NCI-H1436 (cell line): ENCODE measurements around the gene PPP1R9B.
A peak's percentile ranks its signal among the peaks of the same experiment; 100 is the strongest.

Experiments
- DNase-seq: peaks from one replicate; lab custom pipeline; 2025; lab: John Stamatoyannopoulos, UW

The PPP1R9B gene

DNA sequence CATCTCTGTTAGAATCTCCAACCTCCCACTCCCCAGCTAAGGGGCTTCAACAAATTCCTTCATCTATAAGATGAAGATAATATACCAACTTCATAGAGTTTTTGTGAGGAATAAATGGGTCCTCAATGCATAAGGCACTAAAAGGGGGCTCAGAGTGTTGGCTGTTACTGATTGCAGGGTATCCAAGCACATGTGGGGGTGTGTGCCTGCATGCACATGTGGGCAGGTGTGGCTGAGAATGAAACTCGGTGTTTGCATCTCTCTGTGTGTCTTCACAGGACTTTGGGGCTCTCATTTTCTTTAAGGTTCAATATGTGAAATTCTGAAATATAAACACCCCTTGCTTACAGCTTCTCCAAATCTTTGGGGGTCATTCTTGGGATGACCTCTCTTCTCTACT lies 4.1 kb upstream of the PPP1R9B start:
- DNase-seq = no peak

DNA sequence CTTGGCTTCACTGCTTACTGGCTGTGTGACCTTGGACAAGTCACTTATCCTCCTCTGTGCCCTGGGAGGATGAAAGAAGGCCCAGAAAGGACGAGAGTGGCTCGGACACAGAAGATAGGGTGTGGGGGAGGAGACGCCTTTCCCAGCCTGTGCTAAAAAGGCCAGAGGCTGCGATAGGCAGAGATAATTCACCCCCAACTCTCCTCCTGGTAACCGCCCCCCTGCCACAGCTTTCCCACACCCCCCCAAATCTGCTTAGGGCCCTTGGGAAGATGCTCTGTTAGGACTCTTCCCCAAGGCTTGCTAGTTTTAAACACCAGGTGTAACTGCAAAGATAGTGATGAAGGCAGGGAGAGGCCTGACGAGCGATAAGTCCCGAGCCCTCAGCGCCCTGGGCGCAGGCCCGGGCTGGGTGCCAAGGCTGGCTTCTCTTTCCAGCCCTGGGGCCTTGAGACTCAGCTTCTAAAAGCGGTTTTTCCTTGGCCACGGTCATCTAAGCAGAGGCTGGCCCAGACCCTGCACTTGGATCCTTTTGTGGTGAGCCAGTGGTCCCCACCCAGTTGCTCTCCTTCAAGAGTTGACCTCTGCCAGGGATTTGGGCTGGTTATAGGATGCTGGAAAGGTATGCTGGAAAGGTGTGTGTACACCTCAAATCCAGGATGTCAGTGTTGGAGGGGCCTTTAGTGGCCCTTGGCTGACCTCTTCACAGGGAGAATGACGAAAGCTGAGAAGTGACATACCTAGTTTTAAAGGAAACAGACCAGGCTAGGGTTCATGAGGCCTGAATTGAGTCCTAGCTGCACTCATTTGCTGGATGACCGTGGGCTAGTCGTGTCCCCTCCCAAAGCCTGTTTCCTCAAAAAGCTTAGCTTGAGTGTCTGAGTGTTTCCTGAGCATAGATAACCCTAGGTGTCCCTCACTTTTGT lies 3.4 kb upstream of the PPP1R9B start:
- DNase-seq = no peak

DNA sequence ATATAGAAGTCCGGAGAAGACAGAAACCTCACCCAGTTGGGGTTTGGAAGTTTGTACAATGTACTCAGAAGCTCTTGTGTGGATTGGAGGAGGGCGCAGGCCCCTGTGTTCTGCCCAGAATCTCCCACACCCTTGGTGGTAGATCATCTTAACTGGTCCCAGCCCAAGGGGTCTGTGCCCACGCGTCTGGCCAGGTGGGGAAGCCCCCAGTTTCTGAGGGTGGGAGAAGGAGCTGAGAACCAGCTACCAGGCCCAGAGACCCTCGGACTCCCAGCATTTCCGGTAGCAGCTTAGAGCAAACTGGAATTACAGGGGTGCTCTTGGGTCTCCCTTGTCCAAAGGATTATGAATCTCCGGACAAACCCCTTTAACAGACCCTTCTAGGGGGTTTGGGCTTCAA lies 2.3 kb upstream of the PPP1R9B start:
- DNase-seq = no peak

DNA sequence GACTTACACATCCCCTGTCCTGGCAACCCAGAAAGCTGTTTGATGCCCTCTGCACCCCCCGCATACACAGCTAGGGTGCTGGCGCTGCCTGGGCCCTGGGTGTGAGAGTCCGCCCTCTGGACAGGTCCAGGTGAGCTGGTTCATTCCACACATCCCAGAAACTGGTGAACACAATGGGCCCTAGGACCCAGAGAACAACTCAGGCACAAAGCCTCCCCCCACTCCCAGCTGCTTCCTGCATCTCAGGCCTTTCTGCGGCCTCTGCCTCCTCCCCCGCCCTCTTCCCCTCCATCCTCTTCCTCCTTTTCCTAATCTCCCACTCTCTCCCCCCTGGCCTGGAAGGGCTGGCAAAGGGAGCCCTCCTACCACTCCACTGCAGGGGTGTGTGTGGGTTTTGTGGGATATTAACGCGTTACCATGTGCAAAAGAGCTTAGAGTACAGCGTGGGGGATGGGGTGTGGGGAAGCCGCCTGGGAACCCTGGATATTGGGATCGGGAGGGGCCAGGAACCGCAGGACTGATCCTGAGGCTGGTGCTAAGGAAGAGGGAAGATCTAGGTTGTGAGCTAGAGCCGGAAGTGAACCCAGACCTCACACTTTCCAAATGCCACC lies 1.6 kb upstream of the PPP1R9B start:
- DNase-seq = peak; percentile 69

DNA sequence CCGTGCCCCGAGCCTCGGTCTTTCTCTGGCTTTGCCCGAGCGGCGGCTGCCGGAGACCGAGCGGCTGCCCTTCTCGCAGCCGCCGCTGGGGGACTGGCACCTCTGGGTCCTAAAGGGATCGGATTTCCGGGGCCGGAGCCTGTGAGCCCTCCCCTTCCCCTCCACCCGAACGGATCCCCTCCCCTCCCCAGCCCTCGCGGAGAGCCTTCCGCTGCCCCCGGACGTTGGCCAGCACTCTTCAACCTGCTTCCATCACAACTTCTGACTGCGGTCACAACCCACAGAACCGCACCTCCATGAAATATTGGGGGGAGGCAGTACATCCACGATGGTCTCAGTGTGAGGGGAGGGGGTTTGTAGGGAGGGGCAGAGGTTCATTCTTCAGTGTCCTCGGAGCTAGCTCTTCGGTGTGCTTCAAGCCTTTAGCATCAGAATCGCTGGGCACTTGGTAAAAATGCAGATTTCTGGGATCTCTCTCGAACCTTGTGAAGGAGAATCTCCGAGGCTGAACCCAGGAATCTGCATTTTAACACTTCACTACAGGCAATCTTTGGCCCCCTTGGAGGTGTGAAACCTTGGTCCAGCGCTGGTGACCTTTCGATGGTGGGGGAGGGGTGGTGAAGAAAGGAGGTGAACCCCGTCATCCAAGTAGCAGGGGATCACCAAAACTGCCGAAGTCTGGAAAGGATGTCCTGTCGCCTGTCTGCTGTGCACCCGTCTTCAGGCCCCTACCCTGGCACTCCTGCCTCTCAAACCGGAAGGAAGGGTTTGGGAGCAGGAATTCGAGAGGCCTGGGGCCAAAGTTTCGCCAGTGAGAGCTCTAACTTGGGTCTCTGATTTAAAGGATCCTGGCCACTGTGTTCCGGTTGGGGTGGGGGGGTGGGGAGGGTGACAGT lies 812 bp upstream of the PPP1R9B start:
- DNase-seq = peak; percentile 90

DNA sequence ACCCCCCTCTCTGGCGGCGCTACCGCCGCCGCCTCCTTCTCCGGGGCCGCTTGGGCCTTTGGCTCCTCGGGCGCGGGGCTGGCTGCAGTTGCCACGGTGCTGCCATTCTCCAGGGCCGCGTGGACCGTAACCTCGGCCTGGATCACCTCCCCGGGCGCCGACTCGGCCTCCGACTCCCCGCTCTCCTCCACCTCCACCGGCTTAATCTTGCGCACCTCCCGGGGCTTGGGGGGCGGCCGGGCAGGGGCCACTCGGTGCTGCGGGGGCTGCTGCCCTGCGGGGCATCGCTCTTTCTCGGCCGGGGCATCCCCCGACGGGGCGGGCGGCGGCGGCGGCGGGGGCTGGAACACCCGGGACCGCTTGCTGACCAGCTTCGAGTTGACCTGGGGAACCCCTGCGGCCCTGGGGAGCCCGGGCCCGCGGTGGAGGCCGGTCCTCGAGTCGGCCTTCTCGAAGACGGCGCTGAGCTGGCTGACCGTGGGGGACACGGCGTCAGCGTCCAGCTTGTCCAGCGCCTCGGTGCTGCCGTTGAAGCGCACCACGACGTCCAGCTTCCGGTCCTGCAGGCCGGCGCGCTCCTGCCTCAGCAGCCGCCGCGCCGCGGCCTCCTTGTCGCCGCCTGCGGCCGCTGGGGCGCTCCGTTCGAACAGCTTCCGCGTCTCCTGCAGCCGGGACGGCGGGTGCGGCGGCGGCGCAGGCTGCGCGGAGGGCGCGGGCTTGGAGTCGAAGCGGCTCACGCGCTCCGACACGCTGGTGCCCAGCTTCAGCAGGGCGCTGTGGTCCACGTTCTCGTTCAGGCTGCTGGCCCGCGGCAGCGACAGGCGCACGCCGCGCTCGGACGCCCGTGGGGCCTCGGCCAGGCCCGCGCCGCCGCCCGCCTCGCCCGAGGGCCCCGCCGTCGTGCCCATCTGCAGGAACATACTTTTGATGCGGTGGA lies 792 bp downstream of the PPP1R9B start:
- DNase-seq = no peak

DNA sequence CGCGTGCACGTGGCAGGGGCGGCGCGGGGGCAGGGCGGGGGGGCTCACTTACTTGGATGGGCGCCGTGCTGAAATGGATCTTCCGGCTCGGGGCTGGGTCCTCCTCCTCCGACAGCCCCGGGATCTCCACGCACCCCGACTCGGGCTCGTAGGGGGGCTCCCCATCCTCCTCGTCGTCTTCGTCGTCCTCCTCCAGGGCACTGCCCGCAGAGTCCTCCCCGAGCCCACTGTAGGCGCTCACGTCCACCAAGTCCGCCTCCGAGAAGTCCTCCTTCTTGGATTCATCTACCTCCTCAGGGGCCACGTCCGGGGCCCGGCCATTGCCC lies 1.4 kb downstream of the PPP1R9B start:
- DNase-seq = no peak

DNA sequence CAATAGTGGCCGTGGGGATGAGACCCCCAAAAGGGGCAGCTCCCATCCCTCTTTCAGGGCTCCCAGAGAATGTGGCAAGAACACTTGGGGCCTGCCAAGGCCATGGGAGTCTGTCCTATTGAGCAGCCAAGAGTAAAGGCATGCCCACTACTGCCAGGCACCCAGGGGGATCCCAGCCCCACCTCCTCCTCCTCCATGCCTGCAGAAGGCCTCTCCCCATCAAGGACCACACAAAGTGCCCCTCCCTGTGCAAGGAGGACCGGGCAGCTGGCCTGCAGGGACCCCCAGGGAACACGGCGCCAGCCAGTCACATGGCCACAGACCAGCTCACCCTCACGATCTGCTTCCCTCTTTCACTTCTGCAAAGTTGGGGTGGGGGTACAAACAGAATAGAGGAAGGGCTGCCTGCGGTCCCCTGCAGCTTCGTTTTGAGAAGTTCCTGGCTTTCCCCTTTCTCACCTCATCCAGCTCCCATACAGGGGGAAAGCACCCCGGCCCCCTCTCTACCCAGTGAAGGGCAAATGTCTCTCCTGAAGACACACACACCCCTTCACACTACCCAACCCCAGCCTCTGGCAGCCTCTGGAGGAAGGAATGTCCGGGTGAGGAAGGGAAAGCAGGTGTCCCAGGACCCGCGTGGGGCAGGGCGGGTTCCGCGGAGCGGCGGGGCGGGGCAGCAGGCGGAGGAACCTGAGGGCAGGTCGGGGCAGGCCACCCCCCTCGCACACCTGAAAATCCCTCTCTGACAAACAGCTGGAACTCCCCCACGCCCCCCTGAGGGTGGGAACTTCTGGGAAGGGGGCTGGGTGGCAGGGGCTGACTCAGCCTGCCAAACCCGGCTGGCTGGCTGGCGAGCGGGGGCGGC lies 2.0 kb downstream of the PPP1R9B start:
- no peak for DNase-seq

DNA sequence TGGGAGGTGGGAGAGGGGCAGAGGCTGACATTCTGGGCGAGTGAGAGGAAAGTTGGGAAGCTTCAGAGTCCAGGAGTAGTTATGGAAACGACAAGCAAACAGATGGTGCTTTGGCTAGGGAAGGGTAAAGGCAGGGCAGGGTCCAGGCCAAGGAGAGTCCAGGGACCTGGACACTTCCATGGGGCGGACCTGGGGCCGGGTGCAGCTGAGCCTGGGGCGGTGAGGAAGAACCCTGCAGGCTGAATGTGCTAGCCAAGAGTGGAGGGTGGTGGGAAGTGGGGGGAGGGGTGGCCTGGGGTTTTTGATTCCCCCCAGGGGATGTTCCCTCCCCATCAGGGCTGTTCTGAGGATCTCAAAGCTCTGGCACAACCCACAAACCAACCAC lies 2.6 kb downstream of the PPP1R9B start:
- no peak for DNase-seq

DNA sequence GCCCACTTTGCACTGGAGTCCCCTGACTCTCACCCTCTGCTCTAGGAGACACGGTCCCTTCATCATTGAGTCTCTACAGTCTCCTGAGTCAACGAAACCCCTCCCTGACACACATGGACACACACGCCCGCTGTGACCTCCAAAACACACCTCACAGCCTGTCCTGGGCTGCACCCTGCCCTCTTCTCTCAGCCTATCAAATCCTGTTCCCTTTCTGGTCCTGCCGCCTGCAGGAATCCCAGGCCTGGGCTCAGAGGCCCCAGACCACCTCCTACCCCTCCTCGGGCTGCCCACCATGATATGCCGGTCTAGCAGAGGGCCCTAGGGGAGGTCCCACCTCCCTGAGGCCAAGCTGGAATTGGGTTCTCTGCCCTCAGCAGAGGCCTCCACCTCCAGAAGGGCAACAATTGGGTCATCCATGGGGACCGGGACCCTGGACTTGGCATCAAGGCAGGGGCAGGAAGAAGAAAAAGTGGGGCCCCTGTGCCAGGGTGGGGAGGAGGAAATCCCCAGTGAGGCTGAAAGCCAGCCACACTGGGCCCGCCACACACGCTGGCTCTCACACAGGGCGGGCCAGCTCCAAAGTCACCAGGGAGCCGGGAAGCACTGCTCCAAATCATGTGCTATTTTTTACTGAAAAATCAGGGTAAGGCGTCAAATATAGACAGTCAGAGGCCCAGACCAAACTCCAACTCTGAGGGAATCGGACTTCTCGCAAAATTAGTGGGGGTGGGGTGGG lies 3.4 kb downstream of the PPP1R9B start:
- no peak for DNase-seq

DNA sequence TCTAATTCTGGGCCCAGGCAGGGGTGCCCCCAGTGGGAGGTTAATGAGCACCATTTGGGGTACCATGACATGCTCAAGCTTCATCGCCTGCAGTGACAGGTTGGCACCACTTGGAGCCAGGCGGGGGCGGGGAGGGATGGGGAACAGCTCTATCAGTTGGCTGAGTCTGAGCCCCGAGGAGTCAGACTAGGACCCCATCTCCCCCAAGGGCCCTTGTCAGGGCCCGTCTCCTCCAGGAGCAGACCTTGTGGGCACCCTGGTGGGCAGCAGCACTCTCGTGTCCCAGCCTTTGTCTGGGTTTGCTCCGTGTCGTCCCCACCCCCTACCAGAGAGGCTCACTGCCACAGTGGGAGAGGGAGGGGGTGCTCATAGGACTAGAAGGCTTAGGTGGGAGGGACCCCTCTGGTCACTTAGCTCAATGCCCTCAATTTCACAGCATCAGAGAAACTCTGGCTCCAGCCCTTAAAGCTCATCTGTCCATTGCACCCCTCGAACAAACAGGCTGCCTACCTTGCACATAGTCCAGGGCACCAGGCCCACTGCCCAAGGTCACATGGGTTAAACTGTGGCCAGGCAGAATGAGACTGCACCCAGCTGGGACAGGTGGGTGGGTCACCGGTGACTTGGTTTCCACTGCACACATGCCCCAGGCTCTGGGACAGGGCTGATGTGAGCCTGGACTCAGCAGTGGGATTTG lies 4.1 kb downstream of the PPP1R9B start:
- DNase-seq = no peak

DNA sequence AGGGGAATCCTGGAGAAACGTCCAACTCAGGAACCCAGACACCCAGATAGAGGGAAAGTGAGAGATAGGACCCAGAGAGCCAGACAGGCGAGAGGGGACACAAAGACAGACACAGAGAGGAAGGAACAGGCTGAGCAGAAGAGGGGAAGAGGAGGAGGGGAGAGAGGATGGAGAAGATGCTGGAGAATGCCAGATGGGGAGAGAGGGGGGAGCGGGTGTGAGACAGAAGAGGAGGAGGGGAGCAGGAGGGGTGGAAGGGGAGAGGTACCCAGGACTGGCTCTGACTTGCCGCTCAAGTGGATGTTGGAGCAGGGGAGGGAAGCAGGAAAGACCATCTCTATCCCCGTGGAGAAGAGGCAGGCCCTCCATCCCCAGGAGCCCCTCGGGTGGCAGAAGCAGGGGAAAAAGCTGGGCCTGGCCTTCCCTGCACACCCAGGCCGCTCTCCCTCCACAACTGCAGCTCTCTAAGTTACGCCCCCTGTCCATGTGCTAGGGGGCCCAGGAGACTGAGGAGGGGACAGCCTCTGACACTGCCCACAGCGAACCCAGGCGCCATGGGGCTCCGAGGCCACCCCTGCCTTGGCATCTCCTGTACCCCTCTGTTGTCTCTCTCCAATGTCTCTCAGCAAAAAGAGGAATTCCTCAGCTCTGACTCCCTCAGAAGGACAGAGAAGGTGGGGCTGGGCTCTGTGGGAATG lies 4.8 kb downstream of the PPP1R9B start:
- no peak for DNase-seq

DNA sequence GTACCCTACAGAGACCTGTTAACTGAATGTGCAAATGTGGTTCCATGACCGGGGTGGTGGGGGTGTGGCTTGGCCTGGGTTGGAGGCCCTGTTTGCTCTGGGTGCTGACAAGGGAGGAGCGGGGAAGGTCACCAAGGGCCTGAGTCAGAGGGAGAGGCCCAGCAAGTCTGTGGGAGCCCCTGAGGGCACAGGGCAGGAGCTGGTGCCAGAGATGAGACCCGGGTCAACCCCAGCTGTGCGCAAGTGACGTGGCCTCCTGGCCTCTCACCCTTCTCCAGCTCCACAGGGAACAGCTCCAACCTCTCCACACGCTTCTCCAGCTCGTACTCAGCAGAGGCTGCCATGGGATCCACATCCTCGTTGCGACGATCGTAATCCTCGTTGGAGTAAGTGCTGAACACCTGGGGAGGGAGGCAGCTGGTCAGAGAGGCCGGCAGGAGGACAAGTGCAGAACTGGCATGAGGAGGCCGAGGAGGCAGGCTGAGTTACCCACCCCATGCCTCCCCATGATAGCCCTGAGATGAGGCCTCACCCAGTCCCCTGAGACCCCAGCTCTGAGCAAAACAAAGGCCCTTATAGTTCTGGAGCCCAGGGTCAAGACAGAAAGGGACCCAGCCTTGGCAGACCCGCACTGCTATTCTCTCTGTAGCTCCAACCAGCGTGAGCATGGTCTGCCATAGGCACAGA lies 5.5 kb downstream of the PPP1R9B start:
- DNase-seq = no peak

DNA sequence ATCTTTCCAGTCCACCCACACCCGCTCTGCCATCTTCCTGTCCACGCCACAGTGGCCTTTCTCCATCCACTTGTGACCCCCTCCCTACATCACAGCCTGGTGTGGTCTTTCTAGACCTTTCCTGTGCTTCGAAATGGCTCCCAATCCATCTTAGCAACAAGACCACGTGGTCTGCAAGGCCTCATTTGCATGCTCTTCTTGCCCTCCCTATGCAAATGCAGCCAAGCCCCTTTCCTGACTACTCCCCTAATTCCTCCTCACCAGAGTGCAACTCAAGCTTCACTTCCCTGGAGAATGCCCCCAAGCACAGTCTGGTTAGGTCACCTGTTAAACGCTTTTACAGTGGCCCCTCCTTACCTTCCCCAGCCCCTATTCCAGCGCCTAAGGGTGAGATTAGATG lies 6.1 kb downstream of the PPP1R9B start:
- no peak for DNase-seq

DNA sequence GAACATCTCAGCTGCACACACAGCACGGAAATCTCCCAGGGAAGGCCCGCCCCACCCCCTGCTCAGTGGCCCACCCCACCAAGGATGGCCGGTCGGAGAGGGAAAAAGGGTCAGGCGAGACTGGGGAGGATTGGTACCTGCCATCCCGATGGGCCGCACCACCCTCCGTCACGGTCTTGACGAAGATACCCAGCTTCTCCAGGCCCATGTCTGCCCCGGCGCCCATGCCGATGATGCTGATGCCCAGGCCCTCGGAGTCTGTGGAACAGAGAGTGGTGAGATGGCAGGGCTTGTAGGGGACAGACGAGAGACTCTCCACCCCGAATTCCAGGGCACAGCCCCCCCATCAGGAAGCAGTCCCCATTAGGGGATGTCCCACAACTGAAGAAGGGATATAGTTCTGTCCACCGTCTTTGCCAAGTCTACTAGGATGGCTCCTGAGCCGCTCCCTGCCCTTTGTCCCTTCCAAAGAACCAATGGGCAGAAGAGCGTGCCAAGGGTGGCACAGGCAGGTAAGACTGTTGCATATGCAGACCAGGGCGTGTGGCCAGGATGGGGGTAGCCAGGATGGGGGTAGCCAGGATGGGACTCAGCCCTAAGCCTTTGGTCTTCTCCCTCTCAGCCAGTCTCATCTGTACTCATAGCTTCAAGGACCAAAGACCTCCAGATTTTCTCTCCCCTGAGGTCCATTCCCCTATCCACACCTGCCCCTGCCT lies 6.9 kb downstream of the PPP1R9B start:
- DNase-seq = no peak

DNA sequence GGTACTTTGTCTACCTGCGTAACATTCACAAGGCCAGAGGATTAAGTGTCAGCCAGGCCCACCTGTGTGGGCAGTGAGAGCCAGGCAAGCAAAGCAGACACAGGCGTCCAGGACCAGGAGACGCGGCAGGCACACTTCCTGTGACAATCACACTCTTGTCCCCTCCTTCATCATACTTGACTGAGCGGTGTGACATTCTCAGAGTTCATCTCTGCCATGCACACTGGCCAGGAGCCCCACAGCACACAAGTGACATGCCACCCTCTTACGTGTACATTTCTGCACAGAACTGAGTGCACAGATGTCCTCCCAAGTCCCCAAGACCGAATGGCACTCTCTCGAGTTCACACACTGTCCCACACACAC lies 8.7 kb downstream of the PPP1R9B start:
- DNase-seq = no peak

DNA sequence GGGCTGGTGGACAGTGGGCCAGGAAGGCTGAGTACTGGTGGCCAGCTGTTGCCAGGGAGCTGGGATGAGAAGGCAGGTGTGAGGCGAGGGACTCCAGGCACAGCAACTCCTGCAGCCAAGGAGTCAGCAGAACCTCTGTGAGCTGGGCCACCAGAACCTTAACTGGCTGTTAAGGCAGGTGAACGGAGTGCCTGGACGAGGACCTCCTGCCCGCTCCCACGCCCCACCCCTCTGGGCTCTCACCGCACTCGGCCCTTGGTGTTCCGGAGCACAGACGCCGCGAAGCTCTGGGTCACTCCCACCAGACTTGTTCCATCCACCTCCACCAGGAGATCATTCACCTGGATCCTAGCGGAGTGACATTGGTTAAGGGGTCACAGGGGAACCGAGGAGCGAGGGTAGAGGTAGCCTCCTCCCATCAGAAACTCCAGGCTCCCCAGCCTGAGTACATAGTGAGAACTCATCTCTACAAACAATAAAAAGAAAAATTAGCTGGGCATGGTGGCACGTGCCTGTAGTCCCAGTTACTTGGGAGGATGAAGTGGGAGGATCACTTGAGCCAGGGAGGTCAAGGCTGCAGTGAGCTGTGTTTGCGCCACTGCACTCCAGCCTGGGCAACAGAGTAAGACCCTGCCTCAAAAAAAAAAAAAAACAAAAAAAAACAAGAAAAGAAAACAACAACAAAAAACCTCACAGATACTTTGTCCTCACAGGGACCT lies 9.3 kb downstream of the PPP1R9B start:
- no peak for DNase-seq
